HG03045 (cell line): ENCODE results near the gene TSR1.
A peak's percentile ranks its signal among the peaks of the same experiment; 100 is the strongest.
"Not testable (repeated sequence)": the region's sequence is repeated elsewhere in the genome, so short reads cannot be mapped to it uniquely, and the experiment has no call there.

Source experiments
- ATAC-seq: cut with Tn5 transposase; IDR thresholded peaks from one replicate; pipeline ENCODE4 v1.9.1; 2021; ENCODE audit warnings: mild to moderate bottlenecking, moderate library complexity; ENCODE audit not compliant: unreplicated experiment

The TSR1 gene

DNA sequence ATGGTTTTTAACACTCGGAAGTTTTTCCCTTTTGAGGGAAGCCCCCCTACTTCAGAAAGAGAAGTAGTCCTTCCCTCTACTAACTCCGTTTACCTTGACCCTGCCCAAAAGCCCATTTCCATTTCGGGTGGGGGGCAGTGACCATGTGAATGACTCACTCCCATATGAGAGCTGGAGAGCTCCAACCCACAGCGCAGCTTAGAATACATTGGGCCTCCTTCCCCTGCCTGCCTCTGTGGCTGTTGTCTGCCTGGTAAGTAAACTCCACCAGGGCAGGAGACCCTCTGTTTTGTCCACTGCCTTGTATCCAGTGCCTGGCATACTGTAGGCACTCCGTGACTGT, 2.0 kb upstream of the TSR1 start:
- no peak for ATAC-seq

DNA sequence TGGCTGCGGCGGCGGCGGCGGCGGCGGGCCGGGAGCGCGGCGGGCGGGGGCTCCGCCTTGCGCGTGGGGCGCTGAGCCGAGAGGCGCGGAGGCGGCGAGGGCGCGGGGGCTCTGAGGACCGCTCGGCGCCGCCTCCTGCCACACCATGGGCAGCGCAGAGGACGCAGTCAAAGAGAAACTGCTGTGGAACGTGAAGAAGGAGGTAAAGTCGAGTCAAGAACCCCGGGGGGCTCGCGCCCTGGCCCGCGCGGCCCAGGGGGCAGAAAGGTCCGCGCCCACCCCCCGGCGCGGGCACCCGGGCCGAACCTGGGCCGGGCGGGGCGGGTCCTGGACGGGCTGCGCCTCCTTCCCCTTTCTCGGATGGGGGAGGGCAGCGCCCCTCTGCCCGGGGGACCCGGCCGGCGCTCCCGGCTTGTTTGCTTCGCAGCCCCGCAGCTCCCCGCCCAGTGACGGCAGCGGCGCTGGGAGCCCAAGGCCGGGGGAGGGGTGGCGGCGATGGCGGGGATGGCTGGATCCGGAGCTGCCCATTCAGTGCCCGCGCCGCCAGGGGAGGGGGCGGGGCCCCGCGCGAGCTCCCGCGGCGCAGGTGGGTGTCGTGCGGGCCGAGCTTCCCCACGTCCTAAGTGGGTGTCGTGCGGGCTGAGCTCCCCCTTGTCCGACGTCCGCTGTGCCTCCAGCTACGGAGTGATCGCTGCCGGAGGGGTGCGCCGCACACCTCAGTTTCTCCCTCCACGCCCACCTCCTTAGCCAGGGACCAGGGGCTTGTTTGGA, 1.5 kb upstream of the TSR1 start:
- ATAC-seq, result peak; percentile 13

DNA sequence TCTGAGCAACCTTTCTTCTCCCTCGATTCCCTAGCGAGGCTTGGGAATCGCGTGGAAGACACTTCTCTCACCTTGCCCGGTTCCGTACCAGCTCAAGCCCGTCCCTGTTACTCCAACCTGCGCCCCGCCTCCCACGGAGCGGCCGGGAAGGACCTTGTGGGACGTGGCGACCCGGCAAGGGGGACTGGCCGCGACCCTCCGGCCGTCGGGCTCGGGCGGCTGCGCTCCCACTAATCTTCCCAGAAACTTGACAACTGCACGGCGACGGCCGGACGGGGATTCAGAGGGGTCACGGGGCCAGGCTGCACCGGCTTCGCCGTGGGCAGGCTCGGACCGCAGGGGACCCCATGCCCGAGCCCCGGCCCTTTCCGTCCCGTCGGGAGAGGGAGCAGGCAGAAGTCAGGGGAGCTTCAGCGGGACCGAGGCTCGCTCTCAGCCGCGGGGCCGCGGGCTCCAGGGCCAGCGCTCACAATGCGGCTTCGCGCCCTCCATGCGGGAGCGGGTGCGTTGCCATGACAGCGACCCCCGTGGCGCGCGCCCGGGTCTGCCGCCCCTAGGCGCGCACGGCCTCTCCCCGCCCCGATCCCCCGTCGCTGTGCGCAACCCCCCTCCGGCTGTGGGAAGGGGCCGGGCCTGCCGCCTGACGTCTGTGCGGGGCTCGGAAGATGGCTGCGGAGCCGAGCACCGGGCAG, 741 bp upstream of the TSR1 start, which contains the start of gene SGSM2:
Gene SGSM2, plus strand, starts transcription at position 650 of the 692 bp plus-strand sequence. CDS start 188 bp downstream, outside the sequence.
- ATAC-seq, result peak; percentile 33

DNA sequence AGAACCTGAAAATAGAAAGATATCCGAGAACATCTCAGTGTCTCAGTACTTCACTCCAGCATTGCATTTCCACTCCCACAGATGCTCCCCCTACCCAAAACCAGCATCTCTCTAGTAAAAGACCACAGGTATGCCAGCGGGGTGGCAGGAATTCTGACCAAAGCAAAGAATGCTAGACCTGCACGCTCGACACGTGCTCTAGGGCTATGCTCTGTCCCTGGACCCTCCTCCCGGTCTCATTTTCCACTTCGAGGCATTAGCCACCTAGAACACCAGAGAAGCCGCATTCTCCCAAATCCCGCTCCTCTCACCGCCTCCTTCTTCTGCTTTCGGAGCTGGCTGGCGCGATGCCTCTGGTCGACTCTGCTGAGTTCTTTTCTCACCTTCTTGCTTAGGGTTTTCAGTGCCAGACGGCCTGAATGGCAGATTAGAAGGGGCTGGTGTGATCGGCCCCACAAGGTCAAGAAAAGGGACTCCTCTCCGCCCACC, 487 bp downstream of the TSR1 start:
- no peak for ATAC-seq

DNA sequence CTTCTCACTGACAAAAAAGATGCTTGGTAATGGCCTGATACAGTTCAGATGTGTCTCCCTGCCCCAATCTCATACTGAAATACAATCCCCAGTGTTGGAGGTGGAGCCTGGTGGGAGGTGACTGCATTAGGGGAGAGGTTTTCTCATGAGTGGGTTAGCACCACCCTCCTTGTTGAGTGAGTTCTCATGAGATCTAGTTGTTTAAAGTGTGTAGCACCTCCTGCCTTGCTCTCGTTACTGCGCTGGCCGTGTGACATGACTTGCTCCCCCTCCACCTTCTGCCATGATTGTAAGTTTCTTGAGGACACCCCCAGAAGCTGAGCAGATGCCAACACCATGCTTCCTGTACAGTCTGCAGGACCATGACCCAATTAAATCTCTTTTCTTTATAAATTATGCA, 5.0 kb downstream of the TSR1 start:
- no peak for ATAC-seq

DNA sequence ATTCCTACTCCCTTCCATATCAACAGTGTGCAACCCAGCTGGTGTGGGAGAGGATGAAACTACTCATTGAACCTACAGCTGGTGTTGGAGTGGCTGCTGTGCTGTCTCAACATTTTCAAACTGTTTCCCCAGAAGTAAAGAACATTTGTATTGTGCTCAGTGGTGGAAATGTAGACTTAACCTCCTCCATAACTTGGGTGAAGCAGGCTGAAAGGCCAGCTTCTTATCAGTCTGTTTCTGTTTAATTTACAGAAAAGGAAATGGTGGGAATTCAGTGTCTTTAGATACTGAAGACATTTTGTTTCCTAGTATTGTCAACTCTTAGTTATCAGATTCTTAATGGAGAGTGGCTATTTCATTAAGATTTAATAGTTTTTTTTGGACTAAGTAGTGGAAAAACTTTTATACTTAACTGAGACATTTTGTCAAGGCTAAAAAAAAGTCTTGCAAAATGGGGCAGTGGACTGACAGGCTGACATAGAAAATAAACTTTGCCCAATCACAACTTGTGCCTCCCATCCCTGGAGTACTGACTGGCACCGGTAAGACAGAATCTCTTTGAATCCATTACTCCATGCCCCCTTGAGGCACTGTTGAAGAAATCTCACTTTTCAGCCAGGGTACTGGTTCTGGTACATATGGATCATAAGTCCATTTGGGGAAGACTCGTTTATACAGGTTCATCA, 12.5 kb downstream of the TSR1 start:
- no peak for ATAC-seq

DNA sequence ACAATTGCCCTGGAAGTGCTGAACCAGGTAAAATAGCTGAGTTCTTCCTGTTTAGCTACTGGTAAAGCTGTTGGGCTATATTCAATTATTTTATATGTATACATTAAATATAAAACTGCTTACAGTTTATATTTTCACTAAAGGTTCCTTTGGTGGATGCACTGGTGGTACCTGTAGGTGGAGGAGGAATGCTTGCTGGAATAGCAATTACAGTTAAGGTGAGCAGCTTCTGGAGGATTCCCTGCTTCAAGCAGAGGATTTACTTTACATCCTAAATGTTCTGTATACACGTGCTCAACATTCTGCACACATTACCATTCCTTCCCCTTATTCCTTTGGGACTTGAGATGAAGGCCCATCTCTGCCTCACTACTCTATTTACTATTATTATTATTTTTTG, 14.9 kb downstream of the TSR1 start:
- no peak for ATAC-seq

DNA sequence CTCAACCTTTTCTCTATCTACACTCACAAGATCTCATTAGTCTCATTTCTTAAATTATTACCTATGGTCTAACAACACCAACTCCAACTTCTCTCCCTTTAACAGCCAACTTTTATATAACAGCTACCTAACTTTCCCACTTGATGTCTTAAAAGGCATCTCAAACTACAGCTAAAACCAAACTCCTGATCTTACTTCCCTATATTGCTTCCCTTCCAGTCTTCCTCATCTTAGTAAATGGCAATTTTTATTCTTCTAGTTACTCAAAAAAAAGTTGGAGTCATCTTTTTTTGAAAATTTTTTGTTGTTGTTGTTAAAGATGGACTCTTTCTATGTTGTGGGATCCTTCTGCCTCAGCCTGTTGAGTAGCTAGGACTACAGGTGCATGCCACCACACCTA, 17.2 kb downstream of the TSR1 start:
- ATAC-seq, result no peak

DNA sequence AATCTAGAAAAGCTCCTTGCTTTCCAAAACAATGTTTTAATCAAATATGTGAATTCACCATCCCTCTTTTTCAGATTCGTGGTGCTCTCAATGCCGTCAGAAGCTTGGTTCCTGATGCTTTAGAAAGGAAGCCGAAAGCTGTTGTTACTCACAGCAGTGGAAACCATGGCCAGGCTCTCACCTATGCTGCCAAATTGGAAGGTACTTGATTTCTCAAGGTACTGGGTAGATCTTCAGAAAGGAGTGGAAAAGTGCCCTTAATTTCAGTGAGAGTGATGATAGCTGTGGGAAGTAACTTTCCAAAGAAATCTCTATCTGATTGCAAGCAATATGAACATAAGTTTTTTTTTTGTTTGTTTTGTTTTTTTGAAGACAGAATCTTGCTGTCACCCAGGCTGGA, 18.5 kb downstream of the TSR1 start:
- ATAC-seq, result no peak

DNA sequence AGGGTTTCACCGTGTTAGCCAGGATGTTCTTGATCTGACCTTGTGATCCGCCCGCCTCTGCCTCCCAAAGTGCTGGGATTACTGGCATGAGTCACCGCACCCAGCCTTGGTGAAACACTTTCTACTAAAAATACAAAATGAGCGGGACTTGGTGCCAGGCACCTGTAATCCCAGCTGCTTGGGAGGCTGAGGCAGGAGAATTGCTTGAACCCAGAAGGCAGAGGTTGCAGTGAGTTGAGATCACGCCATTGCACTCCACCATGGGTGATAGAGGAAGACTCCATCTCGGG, 19.4 kb downstream of the TSR1 start:
- ATAC-seq, result not testable (repeated sequence)

DNA sequence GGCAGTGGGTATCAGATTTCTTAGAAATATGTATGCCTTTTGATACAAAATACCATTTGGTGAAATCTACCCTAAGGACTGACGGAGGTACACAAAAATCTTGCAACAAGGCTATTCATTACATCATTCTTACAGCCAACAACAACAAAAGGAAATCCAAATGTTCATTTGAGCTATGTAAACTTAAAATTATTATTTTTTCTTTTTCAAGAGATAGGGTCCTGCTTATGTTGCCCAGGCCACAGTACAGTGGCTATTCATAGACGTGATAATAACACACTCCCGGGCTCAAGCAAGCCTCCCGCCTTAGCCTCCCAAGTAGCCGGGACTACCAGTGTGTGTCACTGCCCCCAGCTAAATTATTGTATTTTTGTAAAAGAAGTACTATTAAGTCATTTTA, 23.5 kb downstream of the TSR1 start:
- ATAC-seq, result no peak

DNA sequence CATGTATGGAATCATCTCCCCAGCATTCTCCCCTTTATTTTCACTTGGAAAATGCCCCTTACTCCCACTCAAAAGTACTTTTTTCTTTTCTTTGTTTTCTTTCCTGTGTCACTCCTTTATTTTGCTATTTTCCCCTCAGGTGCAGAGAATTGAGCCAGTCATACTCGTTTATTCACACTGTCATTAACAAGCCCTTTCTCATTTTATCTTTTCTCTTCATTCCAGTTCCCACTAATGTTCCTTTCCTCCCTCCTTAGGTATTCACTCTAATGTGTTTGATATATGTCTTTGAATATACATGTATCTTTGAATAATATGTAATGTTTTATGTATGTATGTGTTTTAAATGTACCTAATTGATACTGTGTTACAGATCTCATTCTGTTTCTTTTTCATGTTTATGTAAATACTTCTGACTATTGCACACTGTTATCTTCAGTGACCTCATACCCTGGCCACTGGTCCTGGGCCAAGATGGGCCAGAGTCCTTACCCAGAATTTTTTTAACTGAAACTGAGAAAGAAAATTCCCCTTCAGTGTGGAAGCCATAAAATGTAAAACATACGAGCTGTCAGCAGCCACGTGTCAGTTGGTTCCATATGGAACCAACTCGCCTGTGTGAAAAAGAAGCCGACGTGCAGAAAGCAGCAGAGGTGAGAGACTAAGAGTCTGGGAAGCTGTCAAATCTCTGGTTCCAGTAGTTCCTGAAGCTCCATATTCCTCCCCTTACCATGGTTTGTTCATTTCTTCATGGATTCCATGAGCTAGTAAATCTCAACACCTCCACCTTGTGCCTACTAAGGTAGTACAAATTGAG, 26.7 kb downstream of the TSR1 start:
- ATAC-seq, result no peak

DNA sequence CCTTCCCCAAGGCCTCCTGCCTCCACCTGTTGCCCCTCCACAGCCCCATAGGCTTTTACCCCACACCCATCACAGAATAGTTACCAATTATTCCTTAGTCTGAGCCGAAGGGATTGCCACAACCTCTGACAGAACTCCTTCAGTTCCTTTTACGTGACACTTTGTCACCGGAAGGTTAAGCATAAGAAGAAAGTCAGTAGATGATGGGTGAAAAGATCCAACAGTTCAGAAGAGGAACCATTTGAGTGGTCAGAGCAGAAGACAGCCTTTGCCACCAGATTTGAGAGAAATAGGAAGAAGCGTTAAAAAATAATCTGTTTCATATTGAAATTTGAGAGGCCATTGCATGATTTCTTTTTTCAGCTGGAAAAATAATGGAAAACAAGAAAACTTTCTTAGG, 31.3 kb downstream of the TSR1 start:
- no peak for ATAC-seq

DNA sequence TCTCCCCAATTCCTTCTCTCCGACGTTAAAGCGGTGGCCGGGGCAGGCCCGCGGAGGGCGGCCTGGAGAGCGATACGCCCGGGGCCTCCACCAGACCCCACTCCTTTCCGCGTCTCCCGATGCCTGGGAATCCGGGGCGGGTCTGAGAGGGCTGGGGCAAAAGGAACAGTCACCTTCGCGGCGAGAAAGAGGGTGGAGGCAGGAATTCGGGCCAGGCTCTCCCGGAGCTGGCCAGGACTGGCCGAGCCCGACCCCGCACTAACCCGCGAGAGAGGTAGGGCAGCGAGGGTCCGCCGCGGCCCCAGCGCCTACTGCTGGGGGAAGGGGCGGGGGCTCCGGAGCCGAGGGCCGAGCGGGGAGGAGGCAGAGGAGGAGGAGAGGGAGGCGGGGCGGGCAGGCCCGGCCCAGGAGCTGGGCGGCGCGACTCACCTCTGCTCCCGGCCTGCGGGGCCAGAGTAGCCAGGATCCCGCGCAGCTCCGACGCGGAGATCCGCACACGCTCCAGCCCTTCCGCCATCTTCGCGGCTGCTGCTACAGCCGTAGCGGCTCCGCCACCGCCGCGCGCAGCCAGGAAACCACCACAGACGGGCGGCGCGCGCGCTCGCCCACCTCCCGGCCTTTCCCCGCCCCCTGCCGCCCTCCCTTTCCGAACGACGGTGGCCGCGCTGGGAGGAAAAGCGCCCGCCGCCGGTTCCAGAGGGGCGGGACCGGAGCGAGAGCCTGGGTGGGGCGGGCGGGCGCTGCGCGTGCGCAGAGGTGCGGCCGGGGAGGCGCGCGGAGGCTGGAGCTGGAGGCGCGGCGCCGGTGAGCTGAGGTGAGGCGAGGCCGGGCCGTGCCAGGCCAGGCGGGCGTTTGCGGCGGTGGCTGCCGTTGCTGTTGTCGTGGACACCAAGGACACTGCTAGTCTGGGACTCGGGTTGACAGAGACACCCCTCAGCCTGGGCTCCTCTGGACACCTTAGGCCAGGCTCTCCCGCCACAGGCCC, 32.8 kb downstream of the TSR1 start, which contains the start of the genes SMG6 and SRR:
Gene SMG6, minus strand, starts transcription at position 582 of the 985 bp plus-strand sequence. Its CDS starts 65 bp downstream, at position 517.
Gene SRR, plus strand, starts transcription at position 747 of the 985 bp plus-strand sequence. CDS start 11,611 bp downstream, outside the sequence.
- peak; percentile 86 for ATAC-seq

DNA sequence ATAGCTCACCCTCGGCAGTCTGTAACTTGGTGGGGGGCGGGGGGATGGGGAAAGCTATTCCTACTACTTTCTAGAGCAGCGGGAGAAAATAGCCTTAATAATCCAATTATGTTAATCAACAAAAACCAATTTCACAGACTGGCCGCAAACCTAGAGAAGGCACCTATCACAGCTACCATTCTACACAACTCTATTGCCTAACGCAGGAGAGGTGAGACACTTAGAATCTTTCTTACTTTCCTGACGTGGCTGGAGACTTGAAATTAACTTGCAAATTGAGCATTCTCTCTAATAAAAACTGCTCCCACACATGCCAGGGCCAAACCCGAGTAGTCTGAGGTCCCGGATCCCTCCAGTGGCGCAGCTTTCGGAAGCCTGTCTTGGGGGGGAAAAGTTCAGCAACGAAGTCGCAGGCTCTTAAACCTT, 33.5 kb downstream of the TSR1 start:
- ATAC-seq, result no peak

DNA sequence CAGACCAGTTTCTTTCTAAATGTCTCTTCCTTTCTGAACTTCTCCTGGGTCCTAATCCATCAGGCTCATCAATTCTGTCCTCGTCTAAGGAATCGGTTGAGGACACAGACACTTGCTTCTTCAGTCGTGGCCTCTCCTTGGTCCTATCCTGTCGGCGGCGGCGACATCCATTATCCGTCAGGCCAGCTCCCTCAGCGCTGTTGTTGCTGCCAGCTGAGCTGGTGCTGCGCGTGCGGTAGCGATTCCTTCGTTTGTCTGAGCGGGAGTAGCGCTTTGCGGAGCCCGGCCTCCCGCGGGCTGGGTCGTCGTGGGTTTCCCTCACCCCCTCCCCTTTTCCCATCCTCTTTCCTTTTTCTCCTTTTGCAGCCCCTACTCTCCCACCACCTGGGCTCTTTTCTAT, 36.5 kb downstream of the TSR1 start:
- ATAC-seq, result no peak

DNA sequence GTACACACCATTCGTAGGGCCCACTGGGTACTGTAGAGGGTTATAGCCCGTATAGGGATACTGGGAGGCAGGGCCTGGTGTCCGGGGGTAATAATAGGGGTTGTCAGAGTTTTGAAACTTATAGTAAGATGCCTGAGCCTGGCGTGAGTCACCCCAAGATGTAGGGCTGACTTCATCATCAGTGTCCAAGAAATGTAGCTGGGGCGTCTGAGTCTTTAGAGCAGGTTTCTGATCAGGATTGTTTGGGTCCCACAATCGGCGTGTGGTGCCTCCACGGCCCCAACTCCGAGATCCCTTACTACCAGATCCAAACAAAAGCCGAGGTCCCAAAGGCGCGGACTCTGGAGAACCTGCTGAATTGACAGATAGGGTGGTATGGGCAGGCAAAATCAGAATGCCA, 37.1 kb downstream of the TSR1 start:
- ATAC-seq, result no peak

DNA sequence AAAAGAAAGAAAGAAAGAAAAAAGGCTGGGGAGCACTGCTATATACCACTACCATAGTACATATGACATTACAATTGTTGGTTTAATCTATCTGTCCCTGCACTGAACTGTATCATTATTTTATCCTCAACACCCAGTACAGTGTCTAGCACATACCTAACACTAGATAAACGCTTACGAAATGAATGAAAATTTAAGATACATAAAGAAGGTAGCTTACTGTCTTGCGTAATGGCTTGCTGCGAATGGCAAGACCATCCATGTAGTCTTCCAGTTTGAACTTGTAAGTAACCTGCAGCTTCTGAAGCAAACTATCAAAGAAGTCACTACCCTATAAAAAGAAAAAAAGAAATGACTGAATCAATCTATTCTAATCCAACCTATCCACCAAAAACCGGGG, 39.2 kb downstream of the TSR1 start:
- ATAC-seq, result no peak

DNA sequence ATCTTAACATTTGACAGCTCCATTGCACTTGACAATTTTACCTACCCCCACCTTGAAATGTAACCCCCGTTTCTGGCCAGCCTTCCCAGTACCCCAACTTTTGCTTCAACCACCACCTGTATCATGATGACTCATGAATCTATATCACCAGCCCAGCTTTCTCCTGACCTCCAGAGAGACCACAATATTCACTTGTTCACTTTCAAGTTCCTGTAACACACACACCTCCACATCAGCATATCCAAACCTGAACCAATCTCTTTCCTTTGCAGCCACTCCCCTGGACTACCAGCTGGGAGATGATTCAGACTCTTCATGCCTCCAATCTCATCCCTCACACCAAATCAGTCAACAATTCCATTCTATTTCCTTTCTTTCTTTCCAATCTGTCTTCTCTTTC, 40.7 kb downstream of the TSR1 start:
- ATAC-seq, result no peak

DNA sequence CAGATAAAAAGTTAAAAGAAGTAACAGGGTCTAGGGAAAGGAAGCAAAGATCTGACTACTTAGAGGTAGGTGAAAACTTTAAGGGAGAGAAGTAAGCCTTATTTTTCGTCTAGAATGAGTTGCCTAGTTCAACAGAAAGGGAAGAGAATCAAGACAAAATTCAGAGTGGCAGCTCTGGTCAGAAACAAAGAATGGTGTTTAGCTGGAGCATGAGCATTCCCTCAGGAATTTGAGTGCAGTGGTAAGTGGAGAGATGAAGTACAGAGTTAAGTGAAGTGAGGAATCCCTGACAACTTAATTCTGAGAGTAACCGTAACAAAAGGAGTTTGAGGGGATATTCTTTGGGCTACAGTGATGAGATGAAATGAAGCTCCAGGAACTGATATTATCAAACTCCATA, 44.2 kb downstream of the TSR1 start:
- no peak for ATAC-seq
